HEK293 (cell line): ENCODE data around the gene RGS6.

Experiments
- CTCF ChIA-PET: fragments of 350-600 bp; formaldehyde crosslinking; extraction: SDS; loops from one replicate; lab custom pipeline; 2021; ENCODE audit warnings: antibody characterized with exemption; lab: Yijun Ruan, JAX
- POLR2A ChIA-PET: fragments of 300-600 bp; formaldehyde crosslinking; extraction: SDS; loops from one replicate; lab custom pipeline; 2020; ENCODE audit warnings: antibody characterized with exemption, inconsistent platforms; lab: Yijun Ruan, JAX
- H3K27ac ChIP-seq: fragments of 200-500 bp; sonication (Bioruptor generic); 2 replicates; pipeline ENCODE4 v1.5.1; 2014; ENCODE audit warnings: low read depth, low read length, control low read depth, inconsistent platforms; ENCODE audit errors: extremely low read depth
- H3K36me3 ChIP-seq, 2 experiments: fragments of 200-500 bp in 1 of 2; sonication (Bioruptor generic) in 1 of 2; 1 replicate in 1 of 2; 2 replicates in 1 of 2; pipeline ENCODE4 v1.5.1; 2014 to 2017; ENCODE audit warnings: inconsistent platforms in 2 of 2, low read length in 2 of 2; ENCODE audit not compliant: control insufficient read depth in 2 of 2, insufficient read depth in 1 of 2
- H3K4me1 ChIP-seq: fragments of 200-500 bp; sonication (Bioruptor generic); 2 replicates; pipeline ENCODE4 v1.5.1; 2014; ENCODE audit warnings: mild to moderate bottlenecking, low read length, inconsistent platforms; ENCODE audit not compliant: control insufficient read depth, insufficient read depth
- H3K4me3 ChIP-seq: 2 replicates; pipeline ENCODE4 v1.5.1; 2011; ENCODE audit warnings: low read depth, mild to moderate bottlenecking, control low read depth, low read length, moderate library complexity
- H3K9me3 ChIP-seq: fragments of 200-500 bp; sonication (Bioruptor generic); 2 replicates; pipeline ENCODE4 v1.5.1; 2014; ENCODE audit warnings: low read depth, low read length, inconsistent platforms; ENCODE audit not compliant: control insufficient read depth, insufficient read depth
- CTCF ChIP-seq: fragments of 450-650 bp; formaldehyde crosslinking; IDR thresholded peaks from 2 replicates; pipeline ENCODE4 v1.5.1; 2016; ENCODE audit warnings: missing biosample characterization, missing genetic modification characterization
- HOXD13 ChIP-seq: sonication (generic); formaldehyde crosslinking; IDR thresholded peaks from 2 replicates; pipeline ENCODE4 v1.8.0; 2022; ENCODE audit warnings: missing genetic modification reagents, borderline replicate concordance
- KLF10 ChIP-seq: fragments of 450-650 bp; IDR thresholded peaks from 2 replicates; pipeline ENCODE4 v1.5.1; 2018; ENCODE audit warnings: missing biosample characterization, mild to moderate bottlenecking, missing genetic modification characterization
- MYNN ChIP-seq: fragments of 450-650 bp; formaldehyde crosslinking; IDR thresholded peaks from 2 replicates; pipeline ENCODE4 v1.5.1; 2016; ENCODE audit warnings: missing biosample characterization, missing genetic modification characterization, borderline replicate concordance
- OVOL3 ChIP-seq: fragments of 450-650 bp; formaldehyde crosslinking; IDR thresholded peaks from 2 replicates; pipeline ENCODE4 v1.5.1; 2016; ENCODE audit warnings: missing biosample characterization, missing genetic modification characterization
- ZBTB20 ChIP-seq: fragments of 450-650 bp; formaldehyde crosslinking; IDR thresholded peaks from 2 replicates; pipeline ENCODE4 v1.5.1; 2016; ENCODE audit warnings: missing biosample characterization, missing genetic modification characterization
- ZBTB26 ChIP-seq: fragments of 450-650 bp; formaldehyde crosslinking; optimal IDR thresholded peaks from 2 replicates; pipeline ENCODE3; 2016; ENCODE audit warnings: missing biosample characterization, mild to moderate bottlenecking, missing genetic modification characterization
- ZBTB7A ChIP-seq: fragments of 450-650 bp; formaldehyde crosslinking; IDR thresholded peaks from 2 replicates; pipeline ENCODE4 v1.5.1; 2016; ENCODE audit warnings: low read depth, missing biosample characterization, missing genetic modification characterization
- ZNF138 ChIP-seq: fragments of 450-650 bp; formaldehyde crosslinking; IDR thresholded peaks from 2 replicates; pipeline ENCODE4 v1.5.1; 2016; ENCODE audit warnings: missing biosample characterization, missing genetic modification characterization, borderline replicate concordance
- ZNF350 ChIP-seq: fragments of 450-650 bp; formaldehyde crosslinking; IDR thresholded peaks from 2 replicates; pipeline ENCODE4 v1.5.0; 2017; ENCODE audit warnings: missing biosample characterization, mild to moderate bottlenecking, missing genetic modification characterization
- ZNF449 ChIP-seq: fragments of 450-650 bp; formaldehyde crosslinking; IDR thresholded peaks from 2 replicates; pipeline ENCODE4 v1.5.1; 2017; ENCODE audit warnings: missing biosample characterization, mild to moderate bottlenecking, missing genetic modification characterization, moderate library complexity
- ZNF501 ChIP-seq: fragments of 450-650 bp; formaldehyde crosslinking; IDR thresholded peaks from 2 replicates; pipeline ENCODE4 v1.5.1; 2016; ENCODE audit warnings: missing biosample characterization, missing genetic modification characterization
- ZNF514 ChIP-seq: fragments of 450-650 bp; formaldehyde crosslinking; IDR thresholded peaks from 2 replicates; pipeline ENCODE4 v1.5.1; 2016; ENCODE audit warnings: missing biosample characterization, missing genetic modification characterization
- ZNF548 ChIP-seq: fragments of 450-650 bp; formaldehyde crosslinking; IDR thresholded peaks from 2 replicates; pipeline ENCODE4 v1.5.1; 2016; ENCODE audit warnings: missing biosample characterization, missing genetic modification characterization
- ZNF560 ChIP-seq: fragments of 450-650 bp; formaldehyde crosslinking; IDR thresholded peaks from 2 replicates; pipeline ENCODE4 v1.5.1; 2017; ENCODE audit warnings: missing biosample characterization, missing genetic modification characterization, borderline replicate concordance
- ZNF585B ChIP-seq: fragments of 450-650 bp; formaldehyde crosslinking; IDR thresholded peaks from 2 replicates; pipeline ENCODE4 v1.5.1; 2016; ENCODE audit warnings: missing biosample characterization, missing genetic modification characterization
- ZNF768 ChIP-seq: fragments of 450-650 bp; formaldehyde crosslinking; IDR thresholded peaks from 2 replicates; pipeline ENCODE4 v1.5.1; 2018; ENCODE audit warnings: missing biosample characterization, mild to moderate bottlenecking, missing genetic modification characterization
- ZSCAN18 ChIP-seq: fragments of 450-650 bp; formaldehyde crosslinking; IDR thresholded peaks from 2 replicates; pipeline ENCODE4 v1.5.1; 2016; ENCODE audit warnings: missing biosample characterization, missing genetic modification characterization

The RGS6 gene

GRCh38 chr14:72528863-72529175 is 596.6 kb downstream of the RGS6 start:
- CTCF ChIA-PET = interaction anchor here (1.2 to 4.1 kb wide), 2 partner anchors 12 to 420 kb away, joined by 4 to 17 read pairs; no protein-coding TSS in a partner anchor
- POLR2A ChIA-PET = no interaction called here

GRCh38 chr14:72532686-72533454 is 600.6 kb downstream of the RGS6 start:
- ChIA-PET CTCF (no interaction called here), POLR2A (no interaction called here)
- Histone ChIP-seq H3K4me1 (no peaks in the 10 kb centered on the region), H3K9me3 (no peaks in the 10 kb centered on the region), H3K4me3 (no peak overlapping the region), H3K27ac (no peak overlapping the region)
- no peak for TF ChIP-seq ZSCAN18 (tag by site-specific recombination)
- no peak for TF ChIP-seq CTCF
- no peak for TF ChIP-seq ZNF501 (tag by site-specific recombination)
- TF ChIP-seq ZNF350 (tag by site-specific recombination) = no peak
- no peak for TF ChIP-seq ZNF585B
- no peak for TF ChIP-seq ZNF449
- TF ChIP-seq ZNF548 (tag by site-specific recombination) = no peak
- TF ChIP-seq ZBTB26 (tag by site-specific recombination) = no peak
- TF ChIP-seq ZNF768 (tag by site-specific recombination) = no peak
- TF ChIP-seq OVOL3 (tag by site-specific recombination) = no peak
- no peak for TF ChIP-seq ZNF138 (tag by site-specific recombination)
- no peak for TF ChIP-seq ZNF560 (tag by site-specific recombination)
- TF ChIP-seq KLF10 = no peak
- no peak for TF ChIP-seq MYNN
- TF ChIP-seq ZBTB7A = no peak
- TF ChIP-seq, all 188 proteins: peak for 0
- no peaks in the 10 kb centered on the region for H3K36me3 ChIP-seq

More at GRCh38 chr14:72528863-72529175, 596.6 kb downstream of the RGS6 start:
- Histone ChIP-seq H3K4me3 (no peak overlapping the region), H3K36me3 (no peaks in the 10 kb centered on the region), H3K27ac (no peak overlapping the region), H3K9me3 (no peaks in the 10 kb centered on the region), H3K4me1 (no peaks in the 10 kb centered on the region)
- TF ChIP-seq ZBTB20 = no peak
- TF ChIP-seq ZNF514 (tag by site-specific recombination) = no peak
- no peak for TF ChIP-seq HOXD13 (CRISPR knock-in tag)
